GM04504 (cell line): ENCODE data around the gene VEGFA.
A peak's percentile ranks its signal among the peaks of the same experiment; 100 is the strongest.

Experiments
- DNase-seq: peaks from one replicate; pipeline ENCODE4 v3.0.0-alpha.2; 2012; ENCODE audit warnings: low read depth

Gene VEGFA

DNA sequence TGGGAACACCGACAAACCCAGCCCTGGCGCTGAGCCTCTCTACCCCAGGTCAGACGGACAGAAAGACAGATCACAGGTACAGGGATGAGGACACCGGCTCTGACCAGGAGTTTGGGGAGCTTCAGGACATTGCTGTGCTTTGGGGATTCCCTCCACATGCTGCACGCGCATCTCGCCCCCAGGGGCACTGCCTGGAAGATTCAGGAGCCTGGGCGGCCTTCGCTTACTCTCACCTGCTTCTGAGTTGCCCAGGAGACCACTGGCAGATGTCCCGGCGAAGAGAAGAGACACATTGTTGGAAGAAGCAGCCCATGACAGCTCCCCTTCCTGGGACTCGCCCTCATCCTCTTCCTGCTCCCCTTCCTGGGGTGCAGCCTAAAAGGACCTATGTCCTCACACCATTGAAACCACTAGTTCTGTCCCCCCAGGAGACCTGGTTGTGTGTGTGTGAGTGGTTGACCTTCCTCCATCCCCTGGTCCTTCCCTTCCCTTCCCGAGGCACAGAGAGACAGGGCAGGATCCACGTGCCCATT lies 15.3 kb downstream of the VEGFA start:
- no peak for DNase-seq

DNA sequence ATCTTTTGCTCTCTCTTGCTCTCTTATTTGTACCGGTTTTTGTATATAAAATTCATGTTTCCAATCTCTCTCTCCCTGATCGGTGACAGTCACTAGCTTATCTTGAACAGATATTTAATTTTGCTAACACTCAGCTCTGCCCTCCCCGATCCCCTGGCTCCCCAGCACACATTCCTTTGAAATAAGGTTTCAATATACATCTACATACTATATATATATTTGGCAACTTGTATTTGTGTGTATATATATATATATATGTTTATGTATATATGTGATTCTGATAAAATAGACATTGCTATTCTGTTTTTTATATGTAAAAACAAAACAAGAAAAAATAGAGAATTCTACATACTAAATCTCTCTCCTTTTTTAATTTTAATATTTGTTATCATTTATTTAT lies 15.9 kb downstream of the VEGFA start:
- no peak for DNase-seq

DNA sequence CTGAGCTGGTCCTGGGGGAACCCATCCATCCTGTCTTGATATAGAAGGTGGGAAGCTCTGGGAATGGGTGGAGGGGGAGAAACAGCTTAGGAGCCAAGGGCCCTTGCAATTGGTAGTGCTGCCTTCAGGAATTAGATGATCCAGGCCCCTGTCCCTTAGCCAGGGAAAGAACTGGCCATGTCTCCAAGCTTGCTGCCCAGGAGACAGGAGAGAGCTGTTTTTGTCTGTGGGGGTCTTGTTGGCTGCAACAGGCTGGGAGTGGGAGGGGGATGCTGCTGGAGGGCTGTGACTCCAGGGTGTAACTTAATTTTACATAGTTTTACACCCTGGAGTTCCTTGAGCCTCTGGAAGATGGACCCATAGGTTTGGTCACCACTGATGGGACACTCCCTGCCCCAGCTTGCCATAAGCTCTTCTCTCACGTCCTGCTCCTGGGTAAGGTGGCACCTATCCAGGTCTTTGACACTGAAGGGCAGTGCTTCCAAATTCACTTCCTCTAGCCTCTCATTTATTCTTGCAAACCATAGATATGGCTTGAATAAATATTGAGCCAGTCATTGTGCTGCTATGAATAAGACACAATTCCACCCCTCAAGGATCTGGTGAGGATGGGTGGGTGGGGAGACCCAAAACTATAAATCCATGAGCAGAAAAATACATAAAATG lies 16.8 kb downstream of the VEGFA start:
- DNase-seq, result no peak

DNA sequence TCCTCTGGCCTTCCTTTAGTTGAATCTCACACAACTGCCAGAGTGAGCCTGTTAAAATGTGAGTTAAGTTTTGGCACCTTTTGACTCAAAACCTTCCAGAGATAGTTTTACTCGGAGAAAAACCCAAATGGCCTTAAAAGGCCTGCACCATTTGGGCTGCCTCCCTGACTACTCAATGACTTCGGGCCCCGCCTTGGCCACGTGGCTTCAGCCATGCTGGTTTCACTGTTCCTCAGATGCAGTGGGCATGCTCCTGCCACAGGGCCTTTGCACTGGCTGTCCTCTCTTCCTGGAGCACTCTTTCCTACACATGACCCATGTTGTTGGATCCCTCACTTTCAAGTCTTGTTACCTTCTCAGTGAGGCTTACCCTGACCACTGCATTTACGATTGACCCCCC lies 18.3 kb downstream of the VEGFA start:
- no peak for DNase-seq

DNA sequence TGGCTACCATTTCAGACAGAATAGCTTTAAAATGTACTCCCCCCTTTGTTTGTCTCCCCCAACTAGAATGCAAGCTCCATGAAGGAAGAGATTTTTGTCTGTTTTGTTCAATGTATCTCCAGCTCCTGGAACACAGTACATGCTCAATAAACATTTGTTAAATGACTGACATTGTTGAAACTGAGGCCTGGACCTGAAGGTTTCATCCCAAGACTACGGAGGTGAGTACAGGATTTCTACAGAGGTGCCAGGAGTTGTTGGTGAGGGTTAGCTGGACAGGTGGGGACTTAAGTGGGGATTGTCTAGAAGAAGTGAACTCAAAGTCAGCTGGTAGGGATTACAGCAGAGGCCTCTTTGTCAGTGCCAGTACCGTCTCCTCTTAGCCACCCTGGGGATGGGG lies 19.4 kb downstream of the VEGFA start:
- no peak for DNase-seq

DNA sequence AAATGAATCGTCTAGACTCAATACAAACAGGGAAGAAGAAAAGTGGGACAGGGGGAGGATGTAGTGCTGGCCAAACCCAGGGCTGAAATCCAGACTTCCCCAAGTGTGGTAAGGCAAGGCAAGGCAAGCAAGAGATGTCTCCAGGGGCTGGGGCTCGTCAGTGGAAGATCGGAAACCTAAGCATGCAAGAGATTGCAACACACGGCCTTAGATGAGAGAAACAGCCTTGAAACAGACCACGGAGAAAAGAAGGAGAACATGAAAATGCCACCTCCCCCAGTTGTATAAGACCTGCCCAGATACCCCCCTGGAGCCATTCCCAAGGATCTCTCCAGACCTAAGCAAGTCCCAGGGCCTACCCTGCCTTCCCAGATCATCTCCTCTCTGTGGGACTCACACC lies 20.0 kb downstream of the VEGFA start:
- no peak for DNase-seq

DNA sequence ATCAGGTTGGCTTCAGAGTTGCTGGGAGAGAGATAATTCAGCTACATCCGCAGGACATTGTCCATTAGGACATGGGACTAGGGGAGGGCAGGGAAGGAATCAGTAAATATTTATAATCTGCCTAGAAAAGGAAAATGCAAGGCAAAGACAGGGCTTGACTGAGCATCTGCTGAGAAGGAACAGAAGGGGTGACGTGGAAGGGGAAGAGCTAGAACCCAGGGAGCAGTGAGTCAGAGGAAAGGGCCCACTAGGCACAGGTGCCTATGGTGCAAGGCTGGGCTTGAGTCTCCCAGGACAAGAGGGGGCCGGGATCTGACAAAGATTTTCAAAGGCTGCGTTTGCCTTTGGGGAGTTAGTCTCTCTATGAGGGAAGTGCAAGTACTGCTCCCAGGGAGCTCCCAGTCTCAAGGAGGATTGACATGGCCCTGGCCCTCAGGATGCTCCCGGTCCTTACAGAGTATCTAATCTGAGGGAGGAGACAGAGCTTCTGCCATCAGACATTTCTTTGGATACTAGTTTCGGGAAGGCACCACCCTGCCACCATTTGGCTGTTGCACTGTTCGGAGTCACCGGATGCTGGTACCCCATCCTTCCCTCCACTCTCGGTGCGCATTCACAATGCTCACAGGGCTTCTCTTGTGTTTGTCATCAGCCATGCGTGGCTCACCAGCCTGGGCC lies 21.9 kb downstream of the VEGFA start:
- DNase-seq, result no peak

DNA sequence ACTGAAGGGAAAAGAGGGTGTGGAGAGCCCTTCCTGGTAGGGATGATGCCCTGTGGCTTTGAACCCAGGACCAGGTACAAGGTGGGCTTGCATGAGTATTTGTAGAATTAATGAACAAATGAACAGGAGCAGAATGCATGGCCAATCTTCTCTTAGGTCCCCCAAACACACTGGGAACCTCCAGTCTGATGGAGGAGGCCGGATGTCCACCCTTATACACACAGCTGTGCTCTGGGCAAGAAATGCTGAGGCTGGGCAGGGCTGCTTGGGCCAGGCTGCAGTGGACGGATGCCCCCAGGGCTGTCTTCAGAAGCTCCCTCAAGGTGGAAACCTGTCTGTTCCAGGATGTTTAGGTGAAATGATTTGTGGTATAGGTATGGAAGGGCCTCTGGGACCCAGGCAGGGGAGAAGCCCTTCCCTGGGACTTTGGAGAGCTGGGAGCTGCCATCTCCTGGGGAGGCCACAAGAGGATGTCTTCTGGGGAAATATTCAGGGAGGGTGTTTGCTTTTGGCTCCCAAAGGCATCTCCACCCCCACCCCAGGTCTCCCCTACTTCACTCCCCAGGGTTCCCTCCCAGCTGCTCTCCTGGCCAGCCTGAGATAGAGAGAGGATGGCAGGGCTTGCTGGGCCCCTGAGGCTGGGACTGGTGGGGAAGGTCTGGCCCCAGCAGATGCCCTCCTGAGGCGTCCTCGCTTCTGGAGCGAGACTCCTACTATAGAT lies 23.3 kb downstream of the VEGFA start:
- no peak for DNase-seq

DNA sequence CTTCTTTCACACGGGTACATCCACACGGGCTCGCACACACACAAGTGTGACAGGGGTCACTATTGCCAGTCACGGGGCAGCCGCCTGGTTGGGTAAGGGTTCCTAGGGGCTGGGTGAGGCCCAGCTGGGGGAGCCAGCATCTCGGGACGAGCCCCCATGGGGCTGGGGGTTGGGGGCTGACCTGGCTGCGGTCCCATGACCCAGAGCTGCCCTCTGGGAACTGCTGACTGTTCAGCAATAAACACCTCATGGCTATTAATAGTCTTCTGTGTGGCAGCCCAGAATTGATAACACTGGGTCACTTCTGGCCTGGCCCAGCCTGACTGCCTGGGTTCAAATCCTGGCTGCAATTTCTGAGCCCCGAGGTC lies 23.8 kb downstream of the VEGFA start:
- DNase-seq, result no peak

DNA sequence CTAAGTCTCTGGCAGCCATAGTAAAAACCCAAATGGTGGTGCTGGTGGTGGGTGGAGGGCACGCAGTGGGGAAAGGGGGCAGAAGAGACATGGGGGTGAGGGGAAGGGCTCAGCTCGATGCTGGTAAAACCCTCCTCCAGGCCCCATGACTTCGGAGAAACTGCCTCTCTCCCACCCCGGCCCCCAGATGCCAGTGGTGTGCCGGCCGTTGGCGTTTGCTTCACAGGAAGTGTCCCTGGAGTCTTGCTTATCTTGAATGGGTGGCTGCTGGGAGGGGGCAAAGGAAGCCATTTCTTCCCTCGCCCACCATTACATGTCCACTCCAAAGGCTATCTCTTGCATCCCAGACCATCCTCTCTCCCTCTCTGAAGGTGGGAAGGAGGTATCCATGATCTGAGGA lies 25.4 kb downstream of the VEGFA start:
- DNase-seq, result no peak

DNA sequence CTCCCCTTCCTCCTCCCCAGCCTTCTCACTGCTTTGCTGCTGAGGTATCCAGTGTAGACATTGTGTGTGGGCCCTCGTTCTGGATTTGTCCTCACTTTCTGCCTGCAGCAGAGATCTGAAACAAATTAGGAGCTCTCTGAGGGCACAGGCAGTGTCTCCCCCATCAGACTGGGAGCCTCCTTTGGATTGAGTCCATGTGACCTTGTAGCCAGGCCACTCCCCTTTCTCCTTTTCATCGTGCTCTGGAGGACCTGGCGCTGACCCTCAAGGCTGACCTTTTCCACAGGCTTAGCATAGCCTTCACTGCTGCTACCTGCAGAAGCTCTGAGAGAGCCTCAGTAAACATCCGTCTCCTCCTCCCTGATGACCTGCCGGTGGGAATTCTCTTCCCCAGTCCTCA lies 26.2 kb downstream of the VEGFA start:
- no peak for DNase-seq

DNA sequence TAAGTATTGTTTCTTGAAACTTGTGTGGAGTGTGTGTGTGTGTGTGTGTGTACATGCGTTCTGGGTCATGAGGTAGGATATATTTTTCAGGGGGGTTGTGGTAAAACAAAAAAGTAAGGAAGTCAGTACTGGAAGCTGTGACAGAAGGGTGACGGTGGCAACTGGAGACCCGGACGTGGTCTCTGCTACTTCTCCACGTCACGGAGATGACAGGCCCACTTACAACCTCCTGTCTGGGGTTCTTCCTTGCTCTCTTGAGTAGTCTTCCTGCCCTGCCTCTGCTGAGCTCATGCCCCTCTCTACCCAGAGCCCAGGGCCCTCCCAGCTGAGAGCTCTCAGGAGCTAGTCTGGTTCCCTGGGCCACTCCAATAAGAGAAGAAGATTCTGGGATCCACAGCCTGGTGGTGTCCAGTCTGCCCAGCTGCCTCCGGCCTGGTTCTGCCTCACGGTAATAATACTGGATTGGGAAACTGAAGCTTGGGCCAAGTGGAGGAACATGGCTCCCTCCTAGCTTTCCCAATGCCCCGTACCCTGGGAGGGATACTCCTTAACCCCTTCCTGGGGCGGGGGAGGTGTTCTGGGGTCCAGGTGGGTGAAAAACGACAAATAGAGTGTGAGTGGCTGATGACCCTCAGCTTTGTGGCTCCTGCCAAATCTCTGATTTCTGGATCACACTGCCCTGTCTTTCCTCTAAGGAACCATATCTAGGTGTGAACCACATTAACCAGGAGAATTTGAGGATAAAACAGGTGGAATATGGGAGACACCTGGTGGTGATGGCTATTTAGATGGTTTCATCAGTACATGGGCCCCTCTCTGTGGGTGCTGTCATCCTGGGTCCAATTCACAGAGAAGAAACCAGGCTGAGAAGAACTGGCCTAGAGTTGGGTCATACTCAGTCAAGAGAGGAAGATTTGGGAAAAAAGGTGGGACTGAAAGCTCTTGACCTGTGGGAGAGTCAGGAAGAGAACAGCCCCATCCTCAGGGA lies 27.2 kb downstream of the VEGFA start:
- no peak for DNase-seq

DNA sequence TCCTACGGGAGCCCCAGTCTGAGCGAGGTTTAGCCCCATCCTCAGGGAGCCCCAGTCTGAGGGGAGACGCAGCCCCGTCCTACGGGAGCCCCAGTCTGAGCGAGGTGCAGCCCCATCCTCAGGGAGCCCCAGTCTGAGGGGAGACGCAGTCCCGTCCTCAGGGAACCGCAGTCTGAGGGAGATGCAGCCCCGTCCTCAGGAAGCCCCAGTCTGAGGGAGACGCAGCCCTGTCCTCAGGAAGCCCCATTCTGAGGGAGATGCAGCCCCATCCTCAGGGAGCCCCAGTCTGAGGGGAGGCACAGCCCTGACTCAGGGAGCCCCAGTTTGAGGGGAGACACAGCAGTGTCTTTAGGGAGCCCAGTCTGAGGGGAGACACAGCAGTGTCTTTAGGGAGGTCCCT lies 27.9 kb downstream of the VEGFA start:
- DNase-seq, result no peak

DNA sequence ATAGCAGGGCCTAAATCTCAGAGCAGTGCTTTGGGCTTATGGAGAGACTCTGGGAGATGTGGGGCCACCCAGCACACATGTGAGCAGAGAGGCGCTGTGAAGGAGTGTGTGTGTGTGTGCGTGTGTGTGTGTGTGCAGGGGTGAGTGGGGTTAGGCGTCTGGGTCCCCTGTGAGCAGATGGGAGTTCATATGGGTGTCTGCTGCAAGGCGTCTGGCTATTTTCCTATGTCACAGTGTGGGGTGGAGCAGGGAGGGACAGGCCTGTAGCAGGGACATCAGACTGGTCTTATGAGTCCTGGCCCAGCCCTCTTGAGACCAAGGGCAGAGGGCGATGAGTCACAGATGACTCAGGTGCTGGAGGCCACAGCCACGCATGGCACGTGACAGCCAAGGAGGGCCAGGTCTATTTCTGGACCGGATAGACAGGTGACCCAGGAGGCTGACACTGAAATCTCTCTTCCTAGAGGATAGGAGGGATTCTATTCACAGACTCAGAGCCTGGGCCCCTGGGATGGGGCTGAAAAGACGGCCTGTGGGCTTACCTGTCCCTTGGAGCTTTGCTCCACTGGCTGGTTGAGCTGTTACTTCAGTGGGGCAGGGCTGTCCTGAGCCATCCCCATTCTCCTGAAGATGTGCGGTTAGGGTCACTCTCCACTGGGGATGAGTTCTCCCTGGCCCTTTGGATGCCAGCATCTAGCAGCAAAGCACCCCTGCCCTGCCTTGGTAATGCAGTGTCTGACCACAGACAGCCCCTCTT lies 28.9 kb downstream of the VEGFA start:
- peak; percentile 56 for DNase-seq

DNA sequence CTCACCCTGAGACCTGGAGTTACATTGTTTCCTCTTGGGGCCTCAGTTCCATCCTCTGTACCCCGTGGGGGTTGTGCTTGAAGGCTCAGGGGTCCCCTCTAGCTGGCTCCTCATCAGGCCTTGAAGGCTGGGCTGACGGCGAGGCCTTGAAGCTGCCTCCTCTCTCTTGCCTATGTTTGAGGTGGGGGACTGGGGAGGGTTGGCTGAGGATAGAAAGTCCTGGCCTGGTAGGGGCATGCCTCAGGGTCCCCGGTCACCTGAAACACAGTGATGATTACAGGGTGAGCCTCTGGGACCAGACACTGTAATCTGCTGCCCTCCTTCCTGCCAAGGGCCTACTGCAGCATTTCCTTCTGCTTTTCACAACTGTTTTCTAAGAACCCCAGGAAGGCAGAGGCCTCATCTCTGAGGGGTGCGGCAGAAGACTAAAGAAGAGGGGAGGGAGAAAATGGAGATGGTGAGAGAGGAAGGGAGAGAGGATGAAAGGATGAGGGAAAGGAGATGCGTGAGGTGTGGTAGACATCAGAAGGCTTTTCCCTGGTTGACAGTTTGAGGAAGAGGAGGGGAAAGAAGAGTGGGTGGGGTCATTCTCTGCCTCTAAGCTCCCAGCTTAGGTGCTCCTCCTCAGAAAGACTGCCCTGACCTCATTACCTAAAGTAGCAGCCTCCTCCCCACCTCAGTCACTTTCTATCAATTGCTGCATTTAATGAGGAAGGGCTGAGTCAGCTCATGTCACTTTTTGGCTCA lies 29.7 kb downstream of the VEGFA start:
- DNase-seq, result no peak

DNA sequence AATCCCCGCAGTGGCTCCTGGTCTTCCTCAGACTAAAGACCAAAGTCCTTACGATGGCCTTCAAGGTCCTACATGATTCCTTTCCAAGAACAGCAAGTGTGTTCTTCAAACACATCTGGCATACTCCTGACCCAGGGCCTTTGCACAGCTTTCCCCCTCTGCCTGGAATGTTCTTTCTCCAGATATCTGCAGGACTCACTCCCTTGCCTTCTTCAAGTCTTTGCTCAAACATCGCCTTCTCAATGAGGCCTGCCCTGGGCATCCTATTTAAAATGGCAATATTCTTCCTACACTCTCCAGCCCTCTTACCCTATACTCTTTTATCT lies 30.2 kb downstream of the VEGFA start:
- no peak for DNase-seq

DNA sequence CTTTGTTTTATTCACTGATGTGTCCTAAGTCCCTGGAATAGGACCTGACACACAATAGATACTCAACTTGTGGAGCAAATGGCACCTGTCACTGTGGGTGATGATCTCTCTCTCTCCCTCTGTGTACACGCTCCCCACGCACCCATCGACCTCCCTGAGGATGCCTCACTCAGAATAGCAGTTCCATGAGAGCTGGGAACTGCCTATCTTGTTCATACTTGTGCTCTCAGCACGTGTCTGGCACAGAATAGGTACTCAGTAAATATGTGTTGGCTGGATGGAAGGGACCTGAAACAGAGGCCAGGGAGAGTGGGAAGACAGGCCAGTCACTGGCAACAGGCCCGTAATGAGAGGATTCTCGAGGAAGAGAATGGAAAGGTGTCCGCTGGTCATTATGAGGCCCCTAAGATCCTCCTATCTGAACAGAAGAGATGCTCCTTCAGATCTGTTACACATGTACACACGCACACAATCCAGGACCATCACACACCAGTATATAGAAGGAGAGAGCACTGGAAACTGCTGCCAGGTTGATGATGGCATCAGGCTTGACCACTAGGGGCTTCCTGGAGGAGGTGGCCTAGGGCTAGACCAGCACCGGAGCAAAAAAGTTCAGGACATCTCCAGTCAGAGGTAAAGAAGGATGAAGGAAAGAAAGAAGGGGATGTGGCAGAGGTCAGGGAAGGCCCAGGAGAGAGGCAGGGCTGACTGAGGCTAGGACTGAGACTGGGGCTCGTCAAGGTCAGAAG lies 30.9 kb downstream of the VEGFA start:
- no peak for DNase-seq

DNA sequence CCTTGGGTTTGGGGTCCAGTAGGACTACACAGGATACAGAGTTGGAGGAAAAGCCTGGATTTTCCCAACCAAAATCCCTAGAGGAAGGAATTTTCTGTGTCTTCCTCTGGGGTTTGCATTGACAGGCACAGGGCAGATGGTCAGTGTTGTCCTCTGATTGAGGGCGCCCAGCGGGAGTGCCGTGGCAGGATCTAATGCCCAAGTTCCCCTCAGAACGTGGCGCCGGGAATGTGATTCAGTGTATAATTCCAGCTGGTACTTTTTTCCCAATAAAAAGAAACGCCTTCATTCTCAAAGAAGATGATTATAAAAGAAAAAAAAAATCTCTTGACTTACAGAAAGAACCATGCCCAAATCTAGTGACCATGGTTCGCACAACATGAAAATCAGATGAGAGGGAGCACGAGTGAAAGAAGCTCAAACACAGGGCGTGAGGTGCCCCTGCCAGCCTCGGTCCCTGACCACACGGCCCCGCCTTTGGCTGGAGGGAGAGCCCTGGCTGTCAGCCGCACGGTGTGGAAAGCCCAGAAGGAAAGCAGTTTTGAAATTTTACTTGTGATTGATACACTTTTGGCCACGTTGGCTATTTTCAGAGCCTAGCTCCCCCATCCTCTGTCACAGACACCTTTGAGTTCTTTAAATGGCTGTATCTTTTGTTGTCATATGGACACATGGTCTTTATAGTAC lies 31.6 kb downstream of the VEGFA start:
- no peak for DNase-seq

DNA sequence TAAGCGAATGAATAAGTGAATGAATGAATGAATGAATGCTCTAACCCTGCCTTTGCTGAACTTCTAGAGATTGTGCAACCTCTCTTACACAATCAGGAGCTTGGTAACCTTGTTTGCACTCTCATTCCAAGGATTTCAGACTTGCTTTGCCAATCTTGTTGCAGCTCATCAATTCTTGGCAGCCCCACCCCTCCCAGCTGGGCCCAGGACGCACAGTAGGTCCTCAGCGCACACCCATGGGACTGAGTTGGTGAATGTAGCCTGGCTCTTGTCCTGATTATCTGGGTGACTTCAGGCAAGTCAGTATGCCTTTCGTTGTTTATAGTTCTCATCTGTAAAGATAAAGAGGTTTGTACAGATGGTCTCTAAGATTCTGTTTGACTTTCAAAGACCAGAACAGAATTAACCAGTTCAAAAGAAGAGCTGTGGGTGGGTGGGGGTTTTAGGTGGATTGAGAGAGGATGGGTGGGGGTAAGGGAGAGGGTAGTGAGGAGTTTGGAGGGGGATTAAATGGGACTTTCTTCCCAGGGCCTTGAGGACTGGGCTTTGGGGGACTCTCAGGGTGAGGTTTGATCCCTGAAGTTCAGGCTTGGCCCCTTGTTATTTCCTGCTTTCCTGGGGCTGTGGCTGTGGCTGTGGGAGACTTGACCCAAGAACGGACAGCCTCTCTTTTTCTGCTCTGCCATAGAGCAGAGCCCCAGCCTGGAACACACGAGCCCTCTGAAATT lies 33.2 kb downstream of the VEGFA start:
- DNase-seq, result no peak
